H9 (cell line): ENCODE results near the gene NR3C2. TPM values are rescaled to one million over a fixed set of nuclear protein-coding genes. Genes with fewer than 3 reads are reported as not detected.

Experiments used
- DNase-seq: peaks from one replicate; pipeline ENCODE4 v3.0.0-alpha.2; 2017
- H2AFZ ChIP-seq: one replicate; pipeline ENCODE4 v1.6.1; 2013; ENCODE audit warnings: mild to moderate bottlenecking, low read length, control low read depth, moderate library complexity
- H2AK5ac ChIP-seq: 2 replicates; pipeline ENCODE4 v1.6.1; 2013; ENCODE audit warnings: low read length, control low read depth, mixed read lengths; ENCODE audit not compliant: insufficient read length
- H2BK120ac ChIP-seq: one replicate; pipeline ENCODE4 v1.6.1; 2013; ENCODE audit warnings: low read depth, mild to moderate bottlenecking, low read length, control low read depth, inconsistent platforms; ENCODE audit not compliant: poor library complexity, severe bottlenecking
- H2BK12ac ChIP-seq: 2 replicates; pipeline ENCODE4 v1.6.1; 2013; ENCODE audit warnings: low read length, control low read depth, mixed read lengths, low read depth; ENCODE audit not compliant: insufficient read length
- H2BK15ac ChIP-seq: 2 replicates; pipeline ENCODE4 v1.6.1; 2013; ENCODE audit warnings: low read depth, low read length, control low read depth
- H2BK20ac ChIP-seq: one replicate; pipeline ENCODE4 v1.6.1; 2013; ENCODE audit warnings: low read depth, mild to moderate bottlenecking, low read length, control low read depth, inconsistent platforms; ENCODE audit not compliant: poor library complexity, severe bottlenecking
- H2BK5ac ChIP-seq: 2 replicates; pipeline ENCODE4 v1.6.1; 2013; ENCODE audit warnings: low read length, control low read depth, mixed read lengths; ENCODE audit not compliant: insufficient read length
- H3K14ac ChIP-seq: 2 replicates; pipeline ENCODE4 v1.6.1; 2013; ENCODE audit warnings: low read length, control low read depth; ENCODE audit not compliant: insufficient read depth
- H3K18ac ChIP-seq: 2 replicates; pipeline ENCODE4 v1.6.1; 2013; ENCODE audit warnings: low read depth, mild to moderate bottlenecking, mixed read lengths, low read length, control low read depth; ENCODE audit not compliant: insufficient read length
- H3K23ac ChIP-seq: 2 replicates; pipeline ENCODE4 v1.6.1; 2013; ENCODE audit warnings: low read length, control low read depth, mixed read lengths, low read depth; ENCODE audit not compliant: insufficient read length
- H3K23me2 ChIP-seq: 2 replicates; pipeline ENCODE4 v1.6.1; 2013; ENCODE audit warnings: low read depth, mild to moderate bottlenecking, mixed read lengths, low read length, control low read depth; ENCODE audit not compliant: insufficient read length, poor library complexity, severe bottlenecking
- H3K27ac ChIP-seq: 2 replicates; pipeline ENCODE4 v1.5.1; 2013; ENCODE audit warnings: low read length, control low read depth, mixed read lengths, low read depth; ENCODE audit not compliant: insufficient read length
- H3K27me3 ChIP-seq: 2 replicates; pipeline ENCODE4 v1.6.1; 2013; ENCODE audit warnings: low read length, control low read depth, inconsistent platforms; ENCODE audit not compliant: insufficient read depth
- H3K4ac ChIP-seq: 2 replicates; pipeline ENCODE4 v1.6.1; 2013; ENCODE audit warnings: low read depth, mild to moderate bottlenecking, control low read depth, inconsistent platforms, low read length, moderate library complexity
- H3K4me1 ChIP-seq: 2 replicates; pipeline ENCODE4 v1.6.1; 2013; ENCODE audit warnings: low read length, control low read depth, inconsistent platforms; ENCODE audit not compliant: insufficient read depth
- H3K4me2 ChIP-seq: 2 replicates; pipeline ENCODE4 v1.6.1; 2013; ENCODE audit warnings: low read length, control low read depth, mixed read lengths; ENCODE audit not compliant: insufficient read length, insufficient read depth
- H3K56ac ChIP-seq: 2 replicates; pipeline ENCODE4 v1.6.1; 2013; ENCODE audit warnings: low read depth, mild to moderate bottlenecking, mixed read lengths, low read length, control low read depth; ENCODE audit not compliant: insufficient read length
- H3K79me1 ChIP-seq: 2 replicates; pipeline ENCODE4 v1.6.1; 2013; ENCODE audit warnings: low read depth, mild to moderate bottlenecking, moderate library complexity, low read length, control low read depth, inconsistent platforms; ENCODE audit not compliant: insufficient read depth, poor library complexity, severe bottlenecking
- H3K79me2 ChIP-seq: 2 replicates; pipeline ENCODE4 v1.6.1; 2013; ENCODE audit warnings: low read length, control low read depth, inconsistent platforms; ENCODE audit not compliant: insufficient read depth
- H3K9ac ChIP-seq: 2 replicates; pipeline ENCODE4 v1.6.1; 2013; ENCODE audit warnings: low read length, control low read depth, mixed read lengths; ENCODE audit not compliant: insufficient read length; ENCODE audit errors: extremely low read depth
- H3K9me3 ChIP-seq: one replicate; pipeline ENCODE4 v1.6.1; 2013; ENCODE audit warnings: low read depth, low read length, inconsistent platforms; ENCODE audit not compliant: control insufficient read depth
- H3T11ph ChIP-seq: one replicate; pipeline ENCODE4 v1.6.1; 2013; ENCODE audit warnings: mild to moderate bottlenecking, low read length, control low read depth, inconsistent platforms
- H4K20me1 ChIP-seq: one replicate; pipeline ENCODE4 v1.6.1; 2013; ENCODE audit not compliant: control insufficient read depth, insufficient read length, insufficient read depth
- H4K5ac ChIP-seq: 2 replicates; pipeline ENCODE4 v1.6.1; 2013; ENCODE audit warnings: low read depth, mild to moderate bottlenecking, mixed read lengths, low read length, control low read depth; ENCODE audit not compliant: insufficient read length
- H4K8ac ChIP-seq: replicated peaks from 2 replicates; pipeline ENCODE4 v1.6.1; 2013; ENCODE audit warnings: low read length, control low read depth, mixed read lengths, low read depth; ENCODE audit not compliant: insufficient read length
- H4K91ac ChIP-seq: 2 replicates; pipeline ENCODE4 v1.6.1; 2013; ENCODE audit warnings: low read depth, mild to moderate bottlenecking, moderate library complexity, mixed read lengths, low read length, control low read depth; ENCODE audit not compliant: insufficient read length
- H3K27ac Mint-ChIP-seq, 3 experiments: 2 replicates in 2 of 3; 3 replicates in 1 of 3; pipeline ENCODE4 v1.8.0; 2020 to 2021; ENCODE audit warnings: mixed read lengths in 3 of 3, mild to moderate bottlenecking in 1 of 3, moderate library complexity in 1 of 3
- H3K27me3 Mint-ChIP-seq: 2 replicates; pipeline ENCODE4 v1.8.0; 2021; ENCODE audit warnings: low read depth, mild to moderate bottlenecking, moderate library complexity, mixed read lengths
- H3K36me3 Mint-ChIP-seq, 3 experiments: 2 replicates in 2 of 3; 3 replicates in 1 of 3; pipeline ENCODE4 v1.8.0; 2020 to 2021; ENCODE audit warnings: low read depth in 3 of 3, mixed read lengths in 3 of 3; ENCODE audit not compliant: insufficient read depth in 1 of 3
- H3K4me1 Mint-ChIP-seq, 2 experiments: 2 replicates each; pipeline ENCODE4 v1.8.0; 2020; ENCODE audit warnings: mixed read lengths in 2 of 2
- H3K4me3 Mint-ChIP-seq, 2 experiments: 2 replicates in 1 of 2; 3 replicates in 1 of 2; pipeline ENCODE4 v1.8.0; 2020 to 2021; ENCODE audit warnings: mild to moderate bottlenecking in 2 of 2, mixed read lengths in 2 of 2, moderate library complexity in 1 of 2
- H3K9me3 Mint-ChIP-seq, 2 experiments: 2 replicates in 1 of 2; 3 replicates in 1 of 2; pipeline ENCODE4 v1.8.0; 2020; ENCODE audit warnings: mild to moderate bottlenecking in 2 of 2, mixed read lengths in 2 of 2, moderate library complexity in 1 of 2
- WGBS: extraction: QIAGEN DNeasy Blood & Tissue Kit; methylation state at CpG from one replicate; pipeline ENCODE4 v1.1.7; 2013; ENCODE audit warnings: missing lambda C conversion rate, low lambda C conversion rate, mixed read lengths; ENCODE audit not compliant: insufficient read length; ENCODE audit errors: extremely low coverage; 5-methylcytosine and 5-hydroxymethylcytosine counted together
- total RNA-seq: library from RNA; stranded (reverse); gene quantifications from 2 replicates; pipeline ENCODE4 v1.2.1, GENCODE V29; 2021
- TF ChIP-seq, protein P1 (sequence below): fragments of 200-600 bp; sonication (generic); conservative IDR thresholded peaks from 3 replicates; pipeline ENCODE4 v1.8.0; 2021; ENCODE audit warnings: antibody characterized with exemption, mild to moderate bottlenecking

Gene NR3C2
- total RNA-seq, 1 experiment from 2014 or later = 1.4 TPM

DNA sequence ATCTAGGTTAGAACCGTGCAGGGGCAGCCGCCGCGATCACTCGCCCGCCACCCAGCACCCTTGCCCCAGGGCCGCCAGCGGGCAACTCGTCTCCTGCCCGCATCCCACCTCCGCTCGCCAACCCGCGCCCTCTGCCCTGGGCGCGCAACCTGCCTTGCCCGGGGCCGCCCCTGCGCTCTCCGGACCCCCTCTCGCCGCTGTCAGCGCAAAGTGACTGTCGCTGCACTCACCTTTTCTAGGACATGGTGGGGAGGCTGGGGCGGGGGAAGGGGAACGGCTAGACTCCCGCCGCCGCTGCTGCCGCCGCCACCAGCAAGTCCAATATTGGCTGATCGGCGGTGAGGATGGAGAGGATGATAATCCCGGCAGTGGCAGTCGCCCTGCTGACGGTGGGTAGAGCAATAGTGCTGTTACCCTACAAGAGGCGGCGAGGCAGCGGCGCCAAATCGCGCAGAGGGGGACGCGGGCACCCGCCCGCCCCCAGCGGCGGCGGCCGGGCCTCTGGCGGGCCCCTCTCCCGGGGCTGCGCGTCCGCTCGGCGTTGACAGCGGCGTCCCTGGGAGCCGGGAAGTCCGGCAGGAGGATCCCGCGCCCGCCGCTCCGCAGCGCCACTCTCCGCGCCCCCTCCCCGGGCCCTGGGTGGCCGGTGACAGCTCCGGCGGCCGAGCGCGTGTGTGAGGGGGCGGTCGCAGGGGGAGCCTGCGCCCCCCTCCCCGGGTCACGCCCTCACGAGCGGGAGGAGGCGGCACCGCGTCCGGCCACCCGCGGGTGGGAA is 2.3 kb upstream of the NR3C2 start:
- H3K4me1 Mint-ChIP-seq = peaks cover 22 to 30% of the 10 kb centered on the region in 2 experiments
- H3K23ac ChIP-seq = no peak overlapping the region
- TF ChIP-seq, protein P1, sequence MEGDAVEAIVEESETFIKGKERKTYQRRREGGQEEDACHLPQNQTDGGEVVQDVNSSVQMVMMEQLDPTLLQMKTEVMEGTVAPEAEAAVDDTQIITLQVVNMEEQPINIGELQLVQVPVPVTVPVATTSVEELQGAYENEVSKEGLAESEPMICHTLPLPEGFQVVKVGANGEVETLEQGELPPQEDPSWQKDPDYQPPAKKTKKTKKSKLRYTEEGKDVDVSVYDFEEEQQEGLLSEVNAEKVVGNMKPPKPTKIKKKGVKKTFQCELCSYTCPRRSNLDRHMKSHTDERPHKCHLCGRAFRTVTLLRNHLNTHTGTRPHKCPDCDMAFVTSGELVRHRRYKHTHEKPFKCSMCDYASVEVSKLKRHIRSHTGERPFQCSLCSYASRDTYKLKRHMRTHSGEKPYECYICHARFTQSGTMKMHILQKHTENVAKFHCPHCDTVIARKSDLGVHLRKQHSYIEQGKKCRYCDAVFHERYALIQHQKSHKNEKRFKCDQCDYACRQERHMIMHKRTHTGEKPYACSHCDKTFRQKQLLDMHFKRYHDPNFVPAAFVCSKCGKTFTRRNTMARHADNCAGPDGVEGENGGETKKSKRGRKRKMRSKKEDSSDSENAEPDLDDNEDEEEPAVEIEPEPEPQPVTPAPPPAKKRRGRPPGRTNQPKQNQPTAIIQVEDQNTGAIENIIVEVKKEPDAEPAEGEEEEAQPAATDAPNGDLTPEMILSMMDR = no peak

More for the DNA sequence above, 2.3 kb upstream of the NR3C2 start:
- Histone ChIP-seq H4K20me1 (no peaks in the 10 kb centered on the region), H3K79me1 (no peaks in the 10 kb centered on the region), H2BK5ac (no peak overlapping the region), H3K27me3 (peaks cover 10% of the 10 kb centered on the region; the same call in 1 of the 2 replicates), H2AFZ (no peak overlapping the region), H4K5ac (no peak overlapping the region), H3K4me1 (peaks cover 2% of the 10 kb centered on the region; the same call in 1 of the 2 replicates), H2AK5ac (no peak overlapping the region), H3K4me2 (peak overlapping the region; percentile 92), H3T11ph (no peak overlapping the region), H2BK15ac (no peak overlapping the region), H3K9ac (no peak overlapping the region), H3K4ac (no peak overlapping the region), H2BK20ac (no peak overlapping the region), H4K8ac (no peak overlapping the region), H3K14ac (no peak overlapping the region), H3K27ac (no peak overlapping the region), H3K18ac (no peak overlapping the region), H3K9me3 (no peaks in the 10 kb centered on the region), H2BK12ac (no peak overlapping the region), H2BK120ac (no peak overlapping the region), H3K23me2 (peaks cover 31% of the 10 kb centered on the region), H3K56ac (no peak overlapping the region), H4K91ac (no peak overlapping the region), H3K79me2 (no peaks in the 10 kb centered on the region)
- no peaks in the 10 kb centered on the region; a peak in 1 of 5 replicates for H3K9me3 Mint-ChIP-seq
- H3K4me3 Mint-ChIP-seq = peak overlapping the region; percentile 89 to 96
- no peak overlapping the region for H3K27ac Mint-ChIP-seq
- H3K36me3 Mint-ChIP-seq = no peaks in the 10 kb centered on the region; a peak in 1 of 7 replicates
- WGBS = no CpG with 5 or more reads among the region's 89 CpGs
- peaks cover 69% of the 10 kb centered on the region for H3K27me3 Mint-ChIP-seq
- DNase-seq = peak; percentile 46
